Measurements from ENCODE around the gene OR52L1.

OR52L1 gene

DNA sequence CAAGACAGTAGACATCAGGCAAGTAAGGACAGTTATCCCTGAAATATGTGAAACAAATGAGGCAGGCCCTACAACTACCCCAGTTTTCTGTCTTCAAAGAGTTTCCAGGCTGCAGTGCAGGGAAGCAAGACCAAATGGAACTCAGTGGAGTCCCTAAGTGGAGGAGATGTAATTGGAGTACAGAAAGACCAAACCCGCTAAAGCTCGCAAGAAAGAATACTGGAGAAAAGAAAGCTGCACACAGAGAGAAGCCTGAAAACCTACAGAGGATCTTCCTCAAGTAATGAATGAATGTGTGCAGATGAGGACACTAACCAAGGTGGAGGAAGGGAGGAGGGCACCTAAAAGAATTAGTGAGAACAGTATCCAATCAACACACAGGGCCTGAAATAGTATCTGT lies 46.0 kb downstream of the OR52L1 start:
- no peak for DNase-seq (ENCODE audit: low spot score)

DNA sequence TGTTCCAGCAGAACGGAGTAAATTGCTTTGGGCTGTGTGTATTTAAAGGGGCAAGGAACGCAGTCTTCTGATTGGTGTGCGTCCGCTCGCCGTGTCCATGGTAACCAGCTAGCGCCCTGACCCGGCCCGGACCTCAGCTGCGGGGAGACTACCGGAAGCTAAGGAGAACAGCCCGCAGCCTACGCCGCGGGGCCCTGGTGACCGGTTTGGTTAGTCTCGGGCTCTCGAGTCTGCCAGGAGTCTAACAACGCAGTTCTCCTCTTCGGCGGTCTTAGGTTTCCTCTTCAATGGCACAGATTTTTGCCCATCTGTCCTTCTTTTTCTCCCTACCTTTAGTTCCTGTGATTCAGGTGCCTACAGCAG lies 48.2 kb downstream of the OR52L1 start:
- no peak for DNase-seq (ENCODE audit: low spot score)

DNA sequence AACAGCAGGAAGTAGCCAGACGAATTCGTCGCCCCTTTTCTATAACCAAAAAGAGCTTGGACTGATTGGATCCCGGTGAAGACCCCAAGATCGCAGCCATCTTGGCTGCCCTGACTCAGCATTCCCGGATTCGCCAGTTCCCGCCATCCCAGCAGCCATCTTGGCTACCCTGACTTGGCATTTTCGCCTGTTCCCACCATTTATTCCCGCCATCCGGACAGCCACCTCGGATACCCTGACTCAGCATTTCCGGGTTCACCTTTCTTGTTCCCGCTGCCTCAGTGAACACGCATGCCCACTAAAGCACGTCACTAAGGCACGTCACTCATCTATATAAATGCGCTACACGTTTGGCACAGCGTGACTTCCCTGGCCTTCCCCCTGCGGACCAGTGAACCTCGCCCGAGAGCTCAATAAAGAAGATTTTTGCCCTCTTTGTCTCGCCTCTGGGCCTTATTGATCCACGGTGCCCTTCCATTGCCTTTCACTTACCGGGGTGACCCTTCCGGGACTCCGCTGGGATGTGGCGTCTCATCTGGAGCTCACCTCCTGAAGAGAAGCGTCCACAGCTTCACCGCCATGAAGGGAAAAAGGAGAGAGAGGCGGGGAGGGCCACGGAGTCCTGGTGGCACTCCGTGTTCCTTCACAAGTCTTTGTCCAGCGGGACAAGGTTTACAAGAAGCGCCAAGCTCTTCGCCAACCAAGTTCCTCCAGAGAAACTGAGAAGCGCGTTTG lies 48.8 kb downstream of the OR52L1 start:
- no peak for DNase-seq (ENCODE audit: low spot score)

All from NAMALWA (cell line).